Natural killer cell treated with Interleukin-12 subunit alpha and Interleukin-12 subunit beta and Interleukin-15 and Interleukin-18, amount 100 ng/mL, for 72 hours (primary cell): Measurements from ENCODE around the gene POU3F2. TPM values are rescaled to one million over a fixed set of nuclear protein-coding genes. Genes with fewer than 3 reads are reported as not detected.

Source experiments
- ATAC-seq, 2 donors: fragments of 150-1000 bp; cut with Tn5 transposase in 1 of 2; sonication (Bioruptor Pico), chemical (Tn5 transposase) in 1 of 2; 2 replicates each; pipeline ENCODE4 v1.10.0; 2021
- DNase-seq: peaks from one replicate; pipeline ENCODE4 v3.0.0; 2022; ENCODE audit warnings: low spot score
- H3K27ac Mint-ChIP-seq, 2 donors: 1 replicate in 1 of 2; 2 replicates in 1 of 2; pipeline ENCODE4 v1.8.0; 2022; ENCODE audit warnings: mixed read lengths in 2 of 2, mild to moderate bottlenecking in 1 of 2, moderate library complexity in 1 of 2
- H3K27me3 Mint-ChIP-seq, 2 donors: 1 replicate in 1 of 2; 2 replicates in 1 of 2; pipeline ENCODE4 v1.8.0; 2022; ENCODE audit warnings: mixed read lengths in 2 of 2
- H3K36me3 Mint-ChIP-seq: one replicate; pipeline ENCODE4 v1.8.0; 2022; ENCODE audit warnings: mixed read lengths
- H3K4me1 Mint-ChIP-seq, 2 donors: 1 replicate in 1 of 2; 2 replicates in 1 of 2; pipeline ENCODE4 v1.8.0; 2022; ENCODE audit warnings: low read depth in 2 of 2, mixed read lengths in 2 of 2, mild to moderate bottlenecking in 1 of 2
- H3K4me3 Mint-ChIP-seq: one replicate; pipeline ENCODE4 v1.8.0; 2022; ENCODE audit warnings: mixed read lengths
- H3K9me3 Mint-ChIP-seq: 2 replicates; pipeline ENCODE4 v1.8.0; 2022; ENCODE audit warnings: mixed read lengths
- total RNA-seq, 2 donors: library from RNA; stranded (reverse); gene quantifications; one replicate each; pipeline ENCODE4 v1.2.3, GENCODE V29; 2022

The POU3F2 gene
- total RNA-seq, result not detected

DNA sequence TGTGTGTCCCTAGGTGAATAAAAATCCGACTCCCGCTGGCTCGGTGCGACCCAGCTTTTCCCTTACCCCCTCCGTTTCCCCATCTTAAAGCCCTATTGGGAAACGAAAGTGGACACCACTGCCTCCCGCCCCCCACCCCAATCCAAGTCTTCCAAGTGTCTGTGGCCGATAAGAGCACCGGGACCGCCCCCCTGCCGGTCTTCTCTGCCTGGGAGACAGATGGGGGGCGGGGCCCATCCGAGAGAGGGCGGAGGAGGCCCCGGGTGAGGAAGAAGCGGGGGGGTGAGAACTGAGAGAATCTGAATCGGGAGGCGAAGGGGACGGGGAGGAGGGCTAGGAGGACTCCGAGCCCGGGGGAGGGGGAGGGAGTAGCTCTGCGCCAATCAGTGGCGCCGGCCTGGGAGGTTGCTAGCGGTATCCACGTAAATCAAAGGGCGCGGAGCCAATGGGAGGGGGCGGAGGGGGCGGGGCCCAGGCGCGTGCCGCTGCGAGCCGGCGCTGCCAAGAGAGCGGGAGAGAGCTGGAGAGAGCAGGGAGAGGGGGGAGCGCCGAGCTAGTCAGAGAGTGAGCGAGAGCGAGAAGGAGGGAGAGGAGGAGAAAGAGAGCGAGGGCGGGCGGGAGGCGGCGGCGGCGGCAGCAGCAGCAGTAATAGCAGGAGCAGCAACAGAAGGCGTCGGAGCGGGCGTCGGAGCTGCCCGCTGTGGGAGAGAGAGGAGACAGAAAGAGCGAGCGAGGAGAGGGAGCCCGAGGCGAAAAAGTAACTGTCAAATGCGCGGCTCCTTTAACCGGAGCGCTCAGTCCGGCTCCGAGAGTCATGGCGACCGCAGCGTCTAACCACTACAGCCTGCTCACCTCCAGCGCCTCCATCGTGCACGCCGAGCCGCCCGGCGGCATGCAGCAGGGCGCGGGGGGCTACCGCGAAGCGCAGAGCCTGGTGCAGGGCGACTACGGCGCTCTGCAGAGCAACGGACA, at the start of gene POU3F2:
Gene POU3F2 (plus strand): TSS at position 515 of the 972 bp plus-strand sequence. CDS start 300 bp downstream, at position 815.
- H3K9me3 Mint-ChIP-seq, result no peaks in the 10 kb centered on the region
- H3K27ac Mint-ChIP-seq, result peak within 1 kb of the TSS in 1 of 2 donors; percentile 10
- peaks cover 25 to 33% of the 10 kb centered on the region in 2 donors for H3K4me1 Mint-ChIP-seq
- H3K4me3 Mint-ChIP-seq, result peak within 1 kb of the TSS; percentile 81
- DNase-seq (peak; percentile 69), ATAC-seq (peak; percentile 84 to 90)
- H3K27me3 Mint-ChIP-seq, result peaks cover 52 to 77% of the 10 kb centered on the region in 2 donors
- H3K36me3 Mint-ChIP-seq, result no peaks in the 10 kb centered on the region

DNA sequence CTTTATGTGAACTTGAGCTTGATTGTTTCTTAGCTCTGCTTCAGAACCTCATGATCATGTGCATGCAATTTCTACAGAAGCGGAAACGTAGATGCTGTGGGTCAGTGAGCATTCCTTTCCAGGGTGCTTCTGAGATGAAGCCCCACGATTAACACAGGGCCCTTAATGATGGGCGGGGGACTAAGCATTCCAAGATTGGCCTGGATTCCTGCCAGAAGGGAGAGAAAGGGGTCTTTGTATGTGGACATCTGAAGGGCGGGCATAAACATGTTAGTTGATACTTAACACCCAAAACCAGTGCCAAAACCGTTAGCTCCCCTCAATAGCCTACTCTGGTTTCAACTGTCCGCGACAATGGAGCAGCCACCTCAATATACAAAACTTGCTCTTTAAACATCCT, 46.9 kb upstream of the POU3F2 start:
- no peak overlapping the region for H3K4me3 Mint-ChIP-seq
- H3K4me1 Mint-ChIP-seq, result no peaks in the 10 kb centered on the region
- ATAC-seq (no peak), DNase-seq (no peak)
- H3K27ac Mint-ChIP-seq, result no peak overlapping the region
- no peaks in the 10 kb centered on the region for H3K36me3 Mint-ChIP-seq
- peaks cover 11 to 19% of the 10 kb centered on the region in 2 donors for H3K27me3 Mint-ChIP-seq
- peaks cover 3% of the 10 kb centered on the region for H3K9me3 Mint-ChIP-seq

DNA sequence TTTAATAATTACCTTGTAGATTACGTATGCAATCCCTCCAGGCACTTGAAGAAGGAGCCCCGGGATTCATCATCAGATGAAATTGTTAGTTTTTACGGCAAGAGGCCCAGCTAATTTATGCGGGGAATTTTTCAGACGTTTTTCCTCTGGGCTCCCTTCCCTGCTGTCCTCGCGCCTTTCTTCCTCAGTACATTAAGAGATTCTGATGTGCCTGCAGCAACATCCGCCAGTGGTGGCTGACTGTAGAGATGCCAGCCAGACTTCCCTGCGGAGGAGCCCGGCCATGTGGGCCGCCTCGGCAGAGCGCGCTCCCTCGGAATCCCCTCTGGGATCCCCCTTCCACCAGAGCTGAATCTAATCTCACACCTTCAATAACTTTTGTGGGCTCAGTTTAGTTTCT, 46.4 kb upstream of the POU3F2 start:
- Mint-ChIP-seq H3K27me3 (peaks cover 11 to 15% of the 10 kb centered on the region in 2 donors), H3K4me3 (no peak overlapping the region)

DNA sequence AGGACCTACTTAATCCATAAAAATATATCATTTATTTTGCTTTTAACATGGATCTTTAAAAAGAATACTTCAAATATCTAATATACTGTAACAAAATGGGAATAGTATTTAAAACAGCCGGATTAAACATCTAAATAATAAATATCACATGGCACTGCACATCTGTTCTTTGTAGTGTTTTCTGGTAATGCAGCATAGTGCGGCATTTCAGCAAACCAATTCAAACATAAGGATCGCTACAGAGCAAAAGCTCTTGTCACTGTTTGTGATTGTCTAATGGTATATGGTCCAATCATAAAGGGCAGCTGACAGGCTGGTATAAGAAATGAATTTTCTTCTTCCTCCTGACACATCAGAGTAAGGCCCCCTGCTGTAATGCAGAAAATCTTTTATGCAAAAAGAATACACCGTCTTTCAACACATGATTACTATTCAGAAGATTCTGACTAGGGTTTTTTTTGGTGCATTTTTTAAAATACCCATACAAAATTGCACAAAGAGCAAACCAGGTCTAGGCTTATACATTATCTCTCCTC, 40.0 kb upstream of the POU3F2 start:
- no peak for DNase-seq
- Mint-ChIP-seq H3K36me3 (no peaks in the 10 kb centered on the region), H3K4me1 (no peaks in the 10 kb centered on the region), H3K27me3 (peaks cover 6 to 14% of the 10 kb centered on the region in 2 donors), H3K9me3 (no peaks in the 10 kb centered on the region), H3K27ac (no peak overlapping the region), H3K4me3 (no peak overlapping the region)
- ATAC-seq, result no peak

More for the DNA sequence above, 46.4 kb upstream of the POU3F2 start:
- DNase-seq, result no peak
- H3K4me1 Mint-ChIP-seq, result no peaks in the 10 kb centered on the region
- no peaks in the 10 kb centered on the region for H3K36me3 Mint-ChIP-seq
- peaks cover 3% of the 10 kb centered on the region for H3K9me3 Mint-ChIP-seq
- no peak for ATAC-seq
- no peak overlapping the region for H3K27ac Mint-ChIP-seq

DNA sequence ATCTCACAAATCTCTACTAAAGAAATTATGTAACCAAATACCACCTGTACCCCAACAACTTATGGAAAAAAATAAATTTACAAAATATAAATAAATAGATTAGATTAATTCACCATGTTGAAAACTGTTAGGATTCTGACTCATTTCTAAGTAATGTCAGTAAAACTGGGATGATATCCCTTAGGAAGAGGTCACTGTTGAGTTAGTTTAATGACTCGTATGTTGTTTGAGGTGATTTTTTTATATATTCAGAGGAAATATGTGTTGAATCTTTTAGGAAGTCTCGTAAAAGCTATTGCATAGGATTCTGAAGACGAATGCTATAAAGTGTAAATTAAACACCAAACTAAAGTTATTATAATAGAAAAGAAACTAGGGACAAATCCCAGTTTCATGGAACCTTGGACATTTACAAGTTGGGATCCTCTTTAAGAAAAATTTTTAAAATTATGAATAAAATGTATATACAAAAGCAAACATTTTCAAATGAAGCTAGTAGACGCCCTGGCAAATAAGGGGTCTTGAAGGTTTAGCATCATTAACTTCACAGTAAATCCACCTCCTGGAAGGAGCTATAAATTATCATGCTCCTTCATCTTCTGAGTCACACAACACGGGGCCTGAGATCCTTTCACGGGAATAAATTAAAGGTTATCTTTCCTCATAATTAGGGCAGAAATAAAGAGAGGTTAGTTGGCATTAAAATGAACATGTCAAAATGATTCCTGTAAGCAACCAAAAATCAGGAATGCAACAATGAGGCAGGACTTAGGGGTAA, 37.0 kb upstream of the POU3F2 start:
- Mint-ChIP-seq H3K9me3 (no peaks in the 10 kb centered on the region), H3K27me3 (peaks cover 13 to 14% of the 10 kb centered on the region in 2 donors), H3K4me3 (no peak overlapping the region), H3K4me1 (no peaks in the 10 kb centered on the region), H3K27ac (no peak overlapping the region), H3K36me3 (no peaks in the 10 kb centered on the region)
- DNase-seq (no peak), ATAC-seq (no peak)

DNA sequence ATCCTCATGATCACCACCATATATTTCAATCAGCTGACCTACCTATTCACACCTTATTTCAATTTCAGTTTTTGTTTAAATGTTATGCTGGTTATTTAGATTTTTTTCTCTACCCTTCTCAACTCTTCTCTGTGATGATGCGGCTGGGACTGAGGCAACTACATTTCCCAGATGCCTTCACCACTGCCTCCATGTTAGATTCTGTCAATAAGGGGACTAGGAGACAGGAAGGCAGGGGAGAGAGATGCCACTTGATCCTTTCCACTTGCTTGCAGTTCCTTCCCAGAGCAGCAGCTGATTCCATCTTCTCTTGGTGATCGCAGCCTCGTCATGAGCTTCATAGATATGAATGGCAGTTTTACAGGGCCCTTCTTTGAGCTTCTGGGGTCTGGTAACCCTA, 33.5 kb upstream of the POU3F2 start:
- H3K27ac Mint-ChIP-seq, result no peak overlapping the region

DNA sequence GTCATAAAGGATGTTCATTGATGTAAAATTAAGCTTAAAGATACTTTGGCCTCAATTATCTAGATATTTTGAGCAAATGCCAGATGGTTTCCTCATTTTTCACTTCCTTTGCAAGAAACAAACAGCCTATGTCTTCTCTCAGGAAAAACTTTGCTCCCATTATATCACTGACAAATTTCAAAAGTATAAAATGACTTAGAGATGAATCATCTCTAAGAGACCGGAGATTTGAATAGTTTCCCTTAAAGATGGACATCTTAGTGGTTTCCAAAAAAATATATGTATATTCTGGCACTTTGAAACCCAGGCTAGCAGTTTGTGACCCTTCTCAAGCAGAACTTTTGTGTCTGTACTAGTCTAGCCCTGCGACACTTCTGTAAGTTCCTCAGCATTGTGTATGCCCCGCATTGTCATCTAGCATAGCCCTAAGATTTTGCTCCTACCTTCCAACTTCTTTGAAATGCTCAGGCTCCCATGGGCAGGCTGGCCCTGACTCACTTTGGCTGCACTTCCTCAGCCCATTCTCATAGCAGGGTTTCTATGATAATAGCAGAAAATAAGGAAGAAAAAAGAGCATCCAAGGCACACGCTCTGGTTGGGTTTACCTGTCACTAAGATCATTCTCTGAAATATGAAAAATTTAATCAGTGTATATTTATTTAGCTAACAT, 25.7 kb upstream of the POU3F2 start:
- DNase-seq, result no peak
- H3K27me3 Mint-ChIP-seq, result peaks cover 5 to 17% of the 10 kb centered on the region in 2 donors
- no peak for ATAC-seq
- H3K9me3 Mint-ChIP-seq, result peaks cover 10% of the 10 kb centered on the region
- H3K27ac Mint-ChIP-seq, result no peak overlapping the region
- no peak overlapping the region for H3K4me3 Mint-ChIP-seq
- no peaks in the 10 kb centered on the region for H3K4me1 Mint-ChIP-seq
- no peaks in the 10 kb centered on the region for H3K36me3 Mint-ChIP-seq

More for the DNA sequence above, 33.5 kb upstream of the POU3F2 start:
- ATAC-seq, result no peak
- peaks cover 9% of the 10 kb centered on the region for H3K9me3 Mint-ChIP-seq
- H3K4me1 Mint-ChIP-seq, result no peaks in the 10 kb centered on the region
- no peak overlapping the region for H3K4me3 Mint-ChIP-seq
- no peaks in the 10 kb centered on the region for H3K36me3 Mint-ChIP-seq
- peaks cover 12 to 13% of the 10 kb centered on the region in 2 donors for H3K27me3 Mint-ChIP-seq
- no peak for DNase-seq

DNA sequence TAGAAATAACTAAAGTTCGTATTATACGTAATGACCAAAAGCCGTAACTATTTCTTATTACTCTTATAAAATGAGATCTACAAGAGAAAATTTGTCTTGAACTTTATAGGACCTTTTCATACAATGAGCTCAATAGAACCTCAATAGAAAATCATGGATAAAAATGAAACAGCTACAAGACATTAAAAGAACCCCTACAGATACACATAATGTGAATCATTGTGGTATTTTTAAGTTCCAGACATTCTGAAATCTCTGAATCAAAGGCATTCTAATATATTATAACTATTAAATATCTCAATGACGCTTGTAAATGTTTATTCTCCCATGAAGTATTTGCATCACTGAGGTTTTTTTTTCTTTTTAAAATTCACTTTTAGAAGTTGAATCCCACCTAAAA, 22.2 kb upstream of the POU3F2 start:
- Mint-ChIP-seq H3K27ac (no peak overlapping the region), H3K4me3 (no peak overlapping the region), H3K4me1 (no peaks in the 10 kb centered on the region), H3K36me3 (no peaks in the 10 kb centered on the region), H3K9me3 (no peaks in the 10 kb centered on the region), H3K27me3 (peaks cover 0 to 9% of the 10 kb centered on the region in 2 donors)
- DNase-seq (no peak), ATAC-seq (no peak)

DNA sequence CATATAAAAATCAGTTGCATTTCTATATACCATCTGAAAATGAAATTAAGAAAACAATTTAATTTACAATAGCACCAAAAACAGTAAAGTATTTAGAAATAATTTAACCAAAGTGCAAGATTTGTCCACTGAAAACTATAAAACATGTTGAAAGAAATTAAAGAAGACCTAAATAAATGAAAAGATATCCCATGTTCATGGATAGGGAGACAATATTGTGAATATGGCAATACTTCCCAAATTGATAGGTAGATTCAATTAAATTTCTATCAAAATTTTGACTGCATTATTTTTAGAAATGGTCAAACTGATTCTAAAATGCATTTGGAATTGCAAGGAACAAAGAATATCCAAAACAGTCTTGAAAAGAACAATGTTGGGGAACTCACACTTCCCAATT, 17.6 kb upstream of the POU3F2 start:
- H3K27ac Mint-ChIP-seq, result no peak overlapping the region
- H3K4me1 Mint-ChIP-seq, result no peaks in the 10 kb centered on the region
- ATAC-seq (no peak), DNase-seq (no peak)
- H3K4me3 Mint-ChIP-seq, result no peak overlapping the region
- no peaks in the 10 kb centered on the region for H3K36me3 Mint-ChIP-seq
- H3K9me3 Mint-ChIP-seq, result no peaks in the 10 kb centered on the region
- peaks cover 18 to 39% of the 10 kb centered on the region in 2 donors for H3K27me3 Mint-ChIP-seq

DNA sequence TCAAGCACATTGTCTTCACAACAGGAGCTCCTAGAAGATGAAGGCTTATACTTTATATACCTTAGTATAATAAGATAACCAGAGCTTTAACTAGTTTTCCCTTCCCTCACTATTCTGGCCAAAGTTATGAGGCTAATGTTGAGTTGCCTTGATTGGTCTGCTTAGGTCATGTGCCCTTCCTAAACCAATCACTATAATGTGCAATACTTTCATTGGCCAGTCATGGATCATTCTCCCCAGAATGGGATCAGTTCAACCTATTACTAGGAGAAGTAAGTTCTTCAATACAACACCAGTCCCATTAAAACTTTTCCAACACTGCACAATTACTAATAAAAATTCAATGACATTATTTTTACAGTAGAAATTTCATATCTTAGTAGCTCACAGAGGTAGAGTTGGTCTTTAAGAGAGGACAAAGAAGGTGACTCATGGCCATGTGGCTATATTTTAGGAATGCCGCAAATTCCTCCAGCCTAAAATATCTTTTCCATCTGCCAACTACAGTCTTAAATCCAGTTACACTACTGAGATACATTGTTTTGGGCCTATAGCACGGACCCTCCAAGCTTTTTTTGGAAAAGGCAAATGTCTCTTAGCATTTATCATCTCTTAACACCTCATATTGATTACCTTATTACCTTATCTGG, 12.5 kb upstream of the POU3F2 start:
- ATAC-seq (no peak), DNase-seq (no peak)
- H3K9me3 Mint-ChIP-seq, result no peaks in the 10 kb centered on the region
- peaks cover 10 to 13% of the 10 kb centered on the region in 2 donors for H3K4me1 Mint-ChIP-seq
- H3K36me3 Mint-ChIP-seq, result peaks cover 17% of the 10 kb centered on the region
- H3K4me3 Mint-ChIP-seq, result no peak overlapping the region
- H3K27me3 Mint-ChIP-seq, result peaks cover 54 to 79% of the 10 kb centered on the region in 2 donors
- H3K27ac Mint-ChIP-seq, result no peak overlapping the region

DNA sequence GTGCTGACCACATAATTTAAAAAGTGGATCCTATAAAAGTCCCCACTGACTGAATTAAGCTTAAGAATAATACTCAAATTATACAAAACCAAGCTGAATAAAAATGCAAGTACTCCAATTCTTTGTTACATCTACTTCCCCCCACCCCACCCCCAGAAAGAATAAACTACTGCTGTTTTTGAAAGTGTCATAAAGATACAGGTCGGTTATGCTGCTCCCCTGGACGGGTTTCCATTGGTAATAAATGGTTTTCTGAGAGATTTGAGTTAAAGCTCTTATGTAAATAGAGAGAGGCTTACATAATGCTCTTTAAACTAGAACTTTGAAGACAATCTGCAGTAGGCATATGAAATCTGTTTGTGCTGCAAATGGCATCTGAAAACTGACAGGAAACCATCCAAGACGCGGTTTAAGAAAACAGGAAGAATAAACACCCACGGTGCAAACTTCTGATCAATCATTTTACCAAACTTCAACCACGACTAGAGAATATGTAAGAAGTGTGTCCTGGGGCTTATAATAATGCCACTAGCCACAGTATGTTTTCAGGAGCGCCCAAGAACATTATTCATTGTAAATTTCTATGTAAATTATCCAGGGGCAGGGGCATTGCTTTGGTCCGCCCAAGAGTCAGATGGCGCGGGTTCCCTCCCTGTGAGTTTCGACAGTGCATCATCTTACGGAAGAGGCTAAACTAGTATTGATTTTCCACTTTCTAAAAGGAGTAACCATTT, 10.8 kb upstream of the POU3F2 start:
- H3K4me1 Mint-ChIP-seq, result peaks cover 14 to 17% of the 10 kb centered on the region in 2 donors
- peaks cover 17% of the 10 kb centered on the region for H3K36me3 Mint-ChIP-seq
- peaks cover 63 to 83% of the 10 kb centered on the region in 2 donors for H3K27me3 Mint-ChIP-seq
- DNase-seq (no peak), ATAC-seq (no peak)
- no peaks in the 10 kb centered on the region for H3K9me3 Mint-ChIP-seq
- H3K4me3 Mint-ChIP-seq, result peak overlapping the region; percentile 36
- H3K27ac Mint-ChIP-seq, result no peak overlapping the region

DNA sequence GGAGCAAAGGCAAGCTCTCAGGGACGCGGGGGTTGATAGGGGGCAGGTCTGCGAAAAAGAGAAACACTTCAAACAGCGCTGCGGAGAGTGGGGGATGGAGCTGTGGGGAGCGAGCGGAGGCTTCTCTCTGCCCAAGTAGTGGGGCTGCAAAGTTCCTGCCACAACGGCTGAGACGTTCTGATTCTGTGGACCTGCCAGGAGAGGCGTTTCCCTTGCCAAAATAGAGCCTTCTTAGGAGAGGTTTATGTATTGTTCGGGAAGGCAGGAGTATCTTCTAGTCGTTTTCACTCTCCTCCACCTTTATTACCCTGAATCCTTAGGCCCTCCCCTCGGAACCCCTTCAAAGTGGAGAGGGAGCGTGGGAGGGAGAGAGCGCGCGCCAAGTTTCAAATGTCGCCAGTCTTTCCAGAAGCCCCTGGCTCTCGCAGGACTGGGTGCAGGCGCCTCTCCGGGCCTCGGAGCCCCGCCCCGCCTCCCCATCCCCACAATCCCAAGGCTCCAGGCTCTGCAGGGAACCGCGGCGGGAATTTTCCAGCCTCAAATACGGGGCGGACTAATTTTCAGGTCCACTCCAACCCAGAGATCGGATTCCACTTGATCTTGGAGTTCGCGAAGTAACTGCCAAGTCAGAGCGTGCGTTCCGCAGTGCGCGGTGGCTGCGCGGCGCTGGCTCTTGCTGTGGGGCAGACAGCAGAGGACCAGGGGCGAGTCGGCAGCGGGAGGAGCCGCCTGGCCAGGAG, 10.0 kb upstream of the POU3F2 start:
- Mint-ChIP-seq H3K27ac (no peak overlapping the region), H3K27me3 (peaks cover 59 to 83% of the 10 kb centered on the region in 2 donors), H3K4me3 (peak overlapping the region; percentile 36), H3K9me3 (no peaks in the 10 kb centered on the region), H3K36me3 (peaks cover 17% of the 10 kb centered on the region), H3K4me1 (peaks cover 14 to 17% of the 10 kb centered on the region in 2 donors)
- DNase-seq, result no peak
- ATAC-seq, result no peak
